Neural progenitor cell (in vitro differentiated cells): ENCODE results near the gene ORM1.

Experiments used
- CTCF ChIP-seq: fragments of 200-600 bp; sonication (generic); IDR thresholded peaks from 2 replicates; pipeline ENCODE4 v1.5.1; 2017; ENCODE audit warnings: antibody characterized with exemption, mild to moderate bottlenecking
- EZH2 ChIP-seq: fragments of 200-600 bp; sonication (generic); IDR thresholded peaks from 2 replicates; pipeline ENCODE4 v1.6.1; 2017; ENCODE audit warnings: antibody characterized with exemption, mild to moderate bottlenecking, moderate library complexity
- EZH2phosphoT487 ChIP-seq: fragments of 200-600 bp; sonication (generic); IDR thresholded peaks from 2 replicates; pipeline ENCODE4 v1.6.1; 2017; ENCODE audit warnings: antibody characterized with exemption

- TF ChIP-seq CTCF = no peak
- no peak for TF ChIP-seq EZH2phosphoT487
- no peak for TF ChIP-seq EZH2
Measured at GRCh38 chr9:114359801-114360200, 36.9 kb downstream of the ORM1 start.
